Smooth muscle cell (in vitro differentiated cells): ENCODE results near the gene SHISA6. TPM values are rescaled to one million over a fixed set of nuclear protein-coding genes. Genes with fewer than 3 reads are reported as not detected.

Source experiments
- DNase-seq: peaks from one replicate; lab custom pipeline; 2025; ENCODE audit not compliant: unreplicated experiment; lab: John Stamatoyannopoulos, UW
- H2AFZ ChIP-seq: fragments of 200-600 bp; sonication (generic); 2 replicates; pipeline ENCODE4 v1.6.0; 2016; ENCODE audit warnings: antibody characterized with exemption, low read depth, mild to moderate bottlenecking
- H3F3A ChIP-seq: fragments of 200-600 bp; sonication (generic); 2 replicates; pipeline ENCODE4 v1.6.0; 2017; ENCODE audit warnings: antibody characterized with exemption, low read depth
- H3K27ac ChIP-seq: fragments of 200-600 bp; sonication (generic); 2 replicates; pipeline ENCODE4 v1.5.1; 2016; ENCODE audit warnings: low read depth, mild to moderate bottlenecking
- H3K27me3 ChIP-seq: fragments of 200-600 bp; sonication (generic); 2 replicates; pipeline ENCODE4 v1.6.1; 2016; ENCODE audit warnings: low read depth, mild to moderate bottlenecking
- H3K36me3 ChIP-seq: fragments of 200-600 bp; sonication (generic); 2 replicates; pipeline ENCODE4 v1.5.1; 2016; ENCODE audit warnings: low read depth
- H3K4me1 ChIP-seq: fragments of 200-600 bp; sonication (generic); 2 replicates; pipeline ENCODE4 v1.5.1; 2016; ENCODE audit warnings: low read depth
- H3K4me2 ChIP-seq: fragments of 200-600 bp; sonication (generic); 2 replicates; pipeline ENCODE4 v1.6.0; 2016; ENCODE audit warnings: mild to moderate bottlenecking
- H3K4me3 ChIP-seq: fragments of 200-600 bp; sonication (generic); 2 replicates; pipeline ENCODE4 v1.5.1; 2016; ENCODE audit warnings: mild to moderate bottlenecking
- H3K79me2 ChIP-seq: fragments of 200-600 bp; sonication (generic); 2 replicates; pipeline ENCODE4 v1.6.0; 2016; ENCODE audit warnings: low read depth, mild to moderate bottlenecking
- H3K9ac ChIP-seq: fragments of 200-600 bp; sonication (generic); 2 replicates; pipeline ENCODE4 v1.6.0; 2016; ENCODE audit warnings: low read depth
- H3K9me3 ChIP-seq: fragments of 200-600 bp; sonication (generic); replicated peaks from 2 replicates; pipeline ENCODE4 v1.5.1; 2016; ENCODE audit warnings: low read depth
- H4K20me1 ChIP-seq: fragments of 200-600 bp; sonication (generic); 2 replicates; pipeline ENCODE4 v1.6.0; 2016; ENCODE audit warnings: low read depth
- CTCF ChIP-seq: fragments of 200-600 bp; sonication (generic); IDR thresholded peaks from 2 replicates; pipeline ENCODE4 v1.5.1; 2017; ENCODE audit warnings: borderline replicate concordance, mild to moderate bottlenecking, antibody characterized with exemption; ENCODE audit not compliant: insufficient read depth, poor library complexity, severe bottlenecking
- WGBS: methylation state at CpG from one replicate; pipeline ENCODE4 v1.1.7; 2016; ENCODE audit warnings: low lambda C conversion rate; 5-methylcytosine and 5-hydroxymethylcytosine counted together
- polyA plus RNA-seq: library from polyadenylated mRNA; unstranded; fragments of >200 nt; fragmentation: Nextera tagmentation; extraction: Ambion mirVana; gene quantifications from 2 replicates; pipeline ENCODE4 v1.2.1, GENCODE V29; 2016
- total RNA-seq: library from RNA; depleted of rRNA; stranded (reverse); fragments of >200 nt; gene quantifications from 2 replicates; pipeline ENCODE4 v1.2.3, GENCODE V29; 2014

The SHISA6 gene
- total and polyA plus RNA-seq, 2 experiments from 2014 or later, result 0.04 to 0.35 TPM

GRCh38 chr17:11244776-11245175 is 3.8 kb downstream of the SHISA6 start:
- DNase-seq, result no peak
- WGBS, result 52% methylated on average over 6 of the region's 6 CpGs
- no peaks in the 10 kb centered on the region for H3K36me3 ChIP-seq
- H3K79me2 ChIP-seq, result no peaks in the 10 kb centered on the region
- H3K27me3 ChIP-seq, result peaks cover 44% of the 10 kb centered on the region
- H3K4me3 ChIP-seq, result no peak overlapping the region
- H3K4me1 ChIP-seq, result no peaks in the 10 kb centered on the region
- H4K20me1 ChIP-seq, result no peaks in the 10 kb centered on the region
- no peak overlapping the region for H3K4me2 ChIP-seq
- H2AFZ ChIP-seq, result no peak overlapping the region
- H3K9me3 ChIP-seq, result no peaks in the 10 kb centered on the region
- no peak for TF ChIP-seq CTCF
- H3F3A ChIP-seq, result no peaks in the 10 kb centered on the region
- no peak overlapping the region for H3K27ac ChIP-seq
- H3K9ac ChIP-seq, result no peak overlapping the region

GRCh38 chr17:11245187-11245586 is 4.2 kb downstream of the SHISA6 start:
- 83% methylated on average over 7 of the region's 7 CpGs for WGBS

GRCh38 chr17:11245791-11246190 is 4.8 kb downstream of the SHISA6 start:
- H3K27me3 ChIP-seq, result peaks cover 34% of the 10 kb centered on the region
- no peaks in the 10 kb centered on the region for H3K79me2 ChIP-seq
- H3K9me3 ChIP-seq, result no peaks in the 10 kb centered on the region
- no peak overlapping the region for H3K9ac ChIP-seq
- H3K36me3 ChIP-seq, result no peaks in the 10 kb centered on the region
- H2AFZ ChIP-seq, result no peak overlapping the region
- no peak overlapping the region for H3K4me3 ChIP-seq
- H3K4me1 ChIP-seq, result no peaks in the 10 kb centered on the region
- H3K4me2 ChIP-seq, result no peak overlapping the region
- H4K20me1 ChIP-seq, result no peaks in the 10 kb centered on the region
- no peak for TF ChIP-seq CTCF
- no peak for DNase-seq
- WGBS, result 97% methylated on average over 3 of the region's 3 CpGs
- no peak overlapping the region for H3K27ac ChIP-seq
- no peaks in the 10 kb centered on the region for H3F3A ChIP-seq

More at GRCh38 chr17:11245187-11245586, 4.2 kb downstream of the SHISA6 start:
- Histone ChIP-seq H3K27me3 (peaks cover 40% of the 10 kb centered on the region), H3K36me3 (no peaks in the 10 kb centered on the region), H3F3A (no peaks in the 10 kb centered on the region), H3K27ac (no peak overlapping the region), H3K9me3 (no peaks in the 10 kb centered on the region), H3K9ac (no peak overlapping the region), H3K4me2 (no peak overlapping the region), H3K4me1 (no peaks in the 10 kb centered on the region), H2AFZ (no peak overlapping the region), H3K4me3 (no peak overlapping the region), H3K79me2 (no peaks in the 10 kb centered on the region), H4K20me1 (no peaks in the 10 kb centered on the region)
- no peak for DNase-seq
- TF ChIP-seq CTCF, result no peak

DNA sequence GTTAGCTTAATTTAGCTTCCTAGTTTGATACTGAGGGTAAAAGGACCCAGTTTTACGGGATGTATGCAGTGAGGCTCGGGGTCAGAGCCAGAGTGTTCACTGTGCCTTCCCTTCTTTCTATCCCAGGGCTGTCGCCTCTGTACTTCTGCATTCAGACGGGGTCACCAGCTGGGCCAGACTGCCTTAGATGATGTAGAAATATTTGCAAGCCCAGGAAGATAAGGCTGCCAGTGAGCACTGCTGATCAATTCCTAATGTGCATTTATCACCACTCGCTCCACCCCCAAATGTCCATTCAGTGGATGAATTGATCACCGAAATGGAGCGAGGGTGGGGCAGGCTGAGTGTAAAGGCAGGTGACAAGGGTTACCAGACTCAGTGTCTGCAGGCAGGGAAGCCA is 9.1 kb downstream of the SHISA6 start:
- Histone ChIP-seq H3K27ac (no peak overlapping the region), H3K27me3 (no peaks in the 10 kb centered on the region), H3K4me2 (no peak overlapping the region), H3K4me1 (no peaks in the 10 kb centered on the region), H3F3A (no peaks in the 10 kb centered on the region), H3K4me3 (no peak overlapping the region), H2AFZ (no peak overlapping the region), H3K9me3 (no peaks in the 10 kb centered on the region), H3K9ac (no peak overlapping the region), H4K20me1 (no peaks in the 10 kb centered on the region), H3K36me3 (no peaks in the 10 kb centered on the region), H3K79me2 (no peaks in the 10 kb centered on the region)
- WGBS, result 90% methylated on average over 7 of the region's 7 CpGs
- no peak for DNase-seq
- TF ChIP-seq CTCF, result no peak
